Esophagus (tissue), 2 donors: ENCODE measurements around the gene MLC1. TPM values are rescaled to one million over a fixed set of nuclear protein-coding genes. Genes with fewer than 3 reads are reported as not detected.

Experiments
- H3K27ac ChIP-seq, 2 donors: one replicate each; pipeline ENCODE4 v1.5.1; 2013; ENCODE audit warnings: low read depth in 2 of 2, mild to moderate bottlenecking in 2 of 2, inconsistent platforms in 1 of 2, low read length in 1 of 2, moderate library complexity in 1 of 2
- H3K27me3 ChIP-seq, 2 donors: one replicate each; pipeline ENCODE4 v1.6.1; 2013; ENCODE audit warnings: low read length in 2 of 2, control low read depth in 1 of 2, mild to moderate bottlenecking in 1 of 2; ENCODE audit not compliant: insufficient read depth in 2 of 2, control insufficient read depth in 1 of 2
- H3K36me3 ChIP-seq, 2 donors: one replicate each; pipeline ENCODE4 v1.6.1; 2013; ENCODE audit warnings: low read length in 1 of 2; ENCODE audit not compliant: control insufficient read depth in 2 of 2, insufficient read depth in 2 of 2
- H3K4me1 ChIP-seq, 2 donors: one replicate each; pipeline ENCODE4 v1.6.1; 2013; ENCODE audit warnings: low read length in 1 of 2; ENCODE audit not compliant: control insufficient read depth in 2 of 2, insufficient read depth in 2 of 2
- H3K4me3 ChIP-seq, 2 donors: one replicate each; pipeline ENCODE4 v1.5.1; 2013; ENCODE audit warnings: low read length in 2 of 2, mild to moderate bottlenecking in 2 of 2, low read depth in 1 of 2, moderate library complexity in 1 of 2
- H3K9me3 ChIP-seq, 2 donors: one replicate each; pipeline ENCODE4 v1.6.1; 2013; ENCODE audit warnings: mild to moderate bottlenecking in 2 of 2, low read depth in 1 of 2, low read length in 1 of 2, moderate library complexity in 1 of 2; ENCODE audit not compliant: control insufficient read depth in 2 of 2, insufficient read depth in 1 of 2
- WGBS, 2 donors: extraction: QIAGEN DNeasy Blood & Tissue Kit; methylation state at CpG; one replicate each; pipeline ENCODE4 v1.1.7; 2013; 5-methylcytosine and 5-hydroxymethylcytosine counted together
- polyA plus RNA-seq, 2 donors: library from polyadenylated mRNA; stranded (reverse); fragments of 200-250 nt; gene quantifications; one replicate each; pipeline ENCODE4 v1.2.3, GENCODE V29; 2013
- donor health status: healthy with polysubstance abuse.
- donor health status: Bipolar disorder and iron deficiency.

MLC1 gene
- polyA plus RNA-seq, 2 donors: 0.04 to 0.08 TPM

- no peaks in the 10 kb centered on the region for H3K36me3 ChIP-seq
- H3K27me3 ChIP-seq: peaks cover 3 to 16% of the 10 kb centered on the region in 2 donors
- H3K27ac ChIP-seq: no peak within 1 kb of the TSS
- peaks cover 11 to 12% of the 10 kb centered on the region in 2 donors for H3K4me1 ChIP-seq
- H3K9me3 ChIP-seq: no peaks in the 10 kb centered on the region
- 49 to 56% methylated on average over 29 of the region's 29 CpGs for WGBS, 2 donors
- H3K4me3 ChIP-seq: no peak within 1 kb of the TSS
These were observed 72.7 kb downstream of the MLC1 start, which contains the start of gene IL17REL for GRCh38 chr22:50012211-50013181. Gene IL17REL, minus strand, starts transcription at chr22:50012765. Its CDS starts 119 bp downstream, at chr22:50012646.

DNA sequence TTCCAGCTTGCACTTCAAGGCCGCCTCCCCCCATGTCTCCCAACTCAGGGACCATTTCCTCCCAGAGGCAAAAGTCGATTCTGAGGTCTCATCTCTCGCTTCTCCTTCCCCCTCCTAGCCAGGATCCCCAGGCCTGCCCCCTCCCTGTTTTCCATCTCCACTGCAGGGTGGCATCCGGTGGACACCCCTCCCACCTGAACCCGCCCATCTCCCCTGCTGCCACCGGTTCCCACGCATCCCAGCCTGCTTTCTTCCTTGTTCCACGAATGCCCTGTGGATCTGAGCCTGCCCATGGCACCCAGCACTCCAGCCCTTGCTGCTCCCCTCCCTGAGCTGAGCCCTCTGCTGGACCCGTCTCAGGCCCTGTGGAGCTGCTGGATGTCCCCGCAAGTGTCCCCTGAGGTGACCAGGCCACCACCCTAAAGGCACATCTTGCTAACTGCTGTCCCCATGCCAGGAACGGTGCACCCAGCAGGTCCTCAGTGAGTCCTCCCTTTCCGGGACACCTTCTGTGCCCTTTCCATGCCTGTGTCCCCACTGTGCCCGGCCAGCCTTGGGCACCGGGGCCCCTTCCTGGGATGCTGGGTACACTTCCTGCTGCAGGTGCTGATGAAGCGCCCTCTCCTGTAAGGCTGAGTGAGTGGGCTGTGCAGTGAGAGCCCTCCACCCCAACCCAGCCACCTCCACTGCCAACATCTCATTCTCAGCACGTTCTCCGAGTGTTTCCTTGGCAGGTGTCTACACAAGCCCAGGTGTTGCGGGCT, 73.6 kb downstream of the MLC1 start:
- H3K27ac ChIP-seq: no peak overlapping the region
- no peak overlapping the region for H3K4me3 ChIP-seq
- 43 to 44% methylated on average over 18 of the region's 18 CpGs for WGBS, 2 donors
- H3K36me3 ChIP-seq: no peaks in the 10 kb centered on the region
- H3K27me3 ChIP-seq: peaks cover 3 to 16% of the 10 kb centered on the region in 2 donors
- no peaks in the 10 kb centered on the region for H3K9me3 ChIP-seq
- H3K4me1 ChIP-seq: peaks cover 11% of the 10 kb centered on the region in 2 donors

GRCh38 chr22:50010676-50011446, 74.4 kb downstream of the MLC1 start:
- Histone ChIP-seq H3K27me3 (peaks cover under 1 to 16% of the 10 kb centered on the region in 2 donors), H3K9me3 (no peaks in the 10 kb centered on the region), H3K36me3 (no peaks in the 10 kb centered on the region), H3K27ac (no peak overlapping the region), H3K4me3 (no peak overlapping the region), H3K4me1 (peaks cover 9 to 11% of the 10 kb centered on the region in 2 donors)
- 2 to 4% methylated on average over 41 to 60 of the region's 61 CpGs for WGBS, 2 donors

DNA sequence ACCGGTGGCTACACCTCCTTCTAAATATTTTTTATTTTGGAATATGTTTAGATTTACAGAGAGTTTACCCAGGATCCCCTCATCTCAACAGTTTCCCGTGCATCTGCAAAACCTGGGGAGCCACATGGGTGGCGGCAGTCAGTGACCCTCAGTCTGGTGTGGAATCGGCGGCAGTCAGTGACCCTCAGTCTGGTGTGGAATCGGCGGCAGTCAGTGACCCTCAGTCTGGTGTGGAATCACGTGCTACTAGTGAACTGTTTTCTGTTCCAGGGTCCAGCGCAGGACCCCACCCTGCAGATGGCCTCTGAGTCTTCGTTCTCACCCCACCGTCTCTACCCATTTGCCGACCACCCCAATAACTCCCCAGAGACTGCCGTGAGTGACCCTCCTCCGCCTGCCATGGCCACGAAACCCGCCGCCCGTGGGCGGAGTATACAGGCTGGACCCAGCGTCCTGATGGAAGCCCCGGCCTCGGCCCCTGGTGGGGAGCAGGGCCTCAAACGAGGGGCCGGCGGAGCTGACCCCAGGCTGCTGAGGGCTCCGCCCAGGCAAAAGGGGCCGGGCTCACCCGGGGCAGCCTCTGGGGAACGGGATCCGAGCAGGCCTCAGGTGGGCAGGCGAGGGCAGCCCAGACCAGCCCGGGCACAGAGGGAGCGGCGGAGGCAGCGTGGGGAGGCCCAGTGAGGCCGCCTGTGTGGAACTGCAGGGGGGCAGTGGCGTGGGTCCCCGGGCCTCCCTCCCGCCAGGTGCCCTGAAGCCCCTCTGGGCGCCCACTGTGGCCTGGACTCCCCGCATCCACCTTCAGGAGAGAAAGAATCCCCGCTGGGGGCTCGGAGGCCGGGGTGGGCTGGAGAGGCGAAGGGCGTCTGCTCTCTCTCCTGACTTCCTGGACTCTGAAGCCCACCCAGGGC, 75.2 kb downstream of the MLC1 start:
- Histone ChIP-seq H3K9me3 (no peaks in the 10 kb centered on the region), H3K27me3 (peaks cover 0 to 16% of the 10 kb centered on the region in 2 donors), H3K4me3 (no peak overlapping the region), H3K27ac (no peak overlapping the region), H3K4me1 (peaks cover 9% of the 10 kb centered on the region in 2 donors), H3K36me3 (no peaks in the 10 kb centered on the region)
- WGBS, 2 donors: 68 to 69% methylated on average over 40 to 46 of the region's 46 CpGs

Other genes with a start within 250 kb of the MLC1 start
- 1 to 10 TPM; 4.7 to 4.9 TPM for gene ZBED4, start 231.6 kb downstream of the MLC1 start, polyA plus RNA-seq
- gene ALG12, start 167.0 kb downstream of the MLC1 start, polyA plus RNA-seq: 1 to 10 TPM; 8.6 TPM
- 10 to 100 TPM; 16.1 to 31.2 TPM for gene CRELD2, start 166.8 kb downstream of the MLC1 start, polyA plus RNA-seq
- gene PIM3, start 124.7 kb downstream of the MLC1 start, polyA plus RNA-seq: 10 to 100 TPM; 33.8 to 43.4 TPM
- gene IL17REL, start 72.7 kb downstream of the MLC1 start, polyA plus RNA-seq: not detected
- gene TTLL8, start 27.1 kb downstream of the MLC1 start, polyA plus RNA-seq: not detected
- under 1 TPM; 0.18 to 0.22 TPM for gene MOV10L1, start 4.6 kb upstream of the MLC1 start, polyA plus RNA-seq
- gene PANX2, start 85.3 kb upstream of the MLC1 start, polyA plus RNA-seq: 1 to 10 TPM; 2.1 to 2.6 TPM
- 10 to 100 TPM; 47.4 to 54.5 TPM for gene TRABD, start 100.5 kb upstream of the MLC1 start, polyA plus RNA-seq
- gene SELENOO, start 115.6 kb upstream of the MLC1 start, polyA plus RNA-seq: 10 to 100 TPM; 23.0 to 35.9 TPM
- gene TUBGCP6, start 159.6 kb upstream of the MLC1 start, polyA plus RNA-seq: 10 to 100 TPM; 19.3 to 37.9 TPM
- 10 to 100 TPM; 22.0 to 42.4 TPM for gene HDAC10, start 165.8 kb upstream of the MLC1 start, polyA plus RNA-seq
- 1 to 10 TPM; 3.0 to 3.4 TPM for gene MAPK12, start 176.3 kb upstream of the MLC1 start, polyA plus RNA-seq
- 1 to 10 TPM; 5.4 to 6.1 TPM for gene MAPK11, start 185.0 kb upstream of the MLC1 start, polyA plus RNA-seq
- 100 to 1,000 TPM; 107 to 186 TPM for gene PLXNB2, start 222.2 kb upstream of the MLC1 start, polyA plus RNA-seq
- 1 to 10 TPM; 2.4 to 6.8 TPM for gene DENND6B, start 241.6 kb upstream of the MLC1 start, polyA plus RNA-seq